Stimulated activated CD8-positive, alpha-beta memory T cell treated with anti-CD3 and anti-CD28 coated beads, Interleukin-2, amount 100 ng/mL, for 1 hour (primary cell): Measurements from ENCODE around the gene ZNF609.
A peak's percentile ranks its signal among the peaks of the same experiment; 100 is the strongest.

Experiments
- DNase-seq, 2 donors: peaks; one replicate each; pipeline ENCODE4 v3.0.0-alpha.2; 2020; ENCODE audit warnings: low read depth in 2 of 2

ZNF609 gene

GRCh38 chr15:64697911-64698369 is 237.6 kb downstream of the ZNF609 start:
- no peak for DNase-seq

GRCh38 chr15:64698823-64699222 is 238.4 kb downstream of the ZNF609 start:
- DNase-seq = no peak

GRCh38 chr15:64699751-64700388 is 239.5 kb downstream of the ZNF609 start:
- no peak for DNase-seq

- DNase-seq = no peak
These were observed 240.7 kb downstream of the ZNF609 start for GRCh38 chr15:64701051-64701450.

GRCh38 chr15:64701482-64702184 is 241.3 kb downstream of the ZNF609 start:
- no peak for DNase-seq

- peak; percentile 90 to 94 for DNase-seq
These were observed 242.6 kb downstream of the ZNF609 start for GRCh38 chr15:64702816-64703631.

GRCh38 chr15:64703632-64703959 is 243.2 kb downstream of the ZNF609 start:
- no peak for DNase-seq

GRCh38 chr15:64705006-64705405 is 244.6 kb downstream of the ZNF609 start:
- no peak for DNase-seq

- no peak for DNase-seq
These were observed 245.9 kb downstream of the ZNF609 start for GRCh38 chr15:64706011-64706911.

GRCh38 chr15:64710676-64711428 is 250.5 kb downstream of the ZNF609 start:
- no peak for DNase-seq

GRCh38 chr15:64712353-64712752 is 252.0 kb downstream of the ZNF609 start:
- no peak for DNase-seq

- DNase-seq = no peak
These were observed 253.2 kb downstream of the ZNF609 start for GRCh38 chr15:64713592-64713991.

- no peak for DNase-seq
These were observed 256.1 kb downstream of the ZNF609 start for GRCh38 chr15:64716452-64716851.

GRCh38 chr15:64717130-64717529 is 256.8 kb downstream of the ZNF609 start:
- no peak for DNase-seq

GRCh38 chr15:64717735-64718495 is 257.5 kb downstream of the ZNF609 start:
- DNase-seq = no peak

GRCh38 chr15:64720188-64720587 is 259.8 kb downstream of the ZNF609 start:
- DNase-seq = no peak

- no peak for DNase-seq
These were observed 269.8 kb downstream of the ZNF609 start for GRCh38 chr15:64730151-64730550.

GRCh38 chr15:64731012-64731804 is 270.8 kb downstream of the ZNF609 start:
- peak; percentile 73 to 77 for DNase-seq

- DNase-seq = no peak
These were observed 271.4 kb downstream of the ZNF609 start for GRCh38 chr15:64731805-64732151.
